Thymus (tissue), 11 donors: ENCODE measurements around the gene PLXNA4. TPM values are rescaled to one million over a fixed set of nuclear protein-coding genes. Genes with fewer than 3 reads are reported as not detected.

Experiments
- DNase-seq, 9 donors: peaks; one replicate each; pipeline ENCODE4 v3.0.0-alpha.2; 2013; ENCODE audit warnings: low spot score in 9 of 9, low read depth in 6 of 9, missing footprints in 1 of 9
- H3K27ac ChIP-seq, 2 donors: one replicate each; pipeline ENCODE4 v1.5.1; 2013; ENCODE audit warnings: control low read depth in 1 of 2, low read depth in 1 of 2, low read length in 1 of 2, mild to moderate bottlenecking in 1 of 2, moderate library complexity in 1 of 2
- H3K27me3 ChIP-seq, 2 donors: one replicate each; pipeline ENCODE4 v1.5.1; 2013; ENCODE audit warnings: low read length in 1 of 2; ENCODE audit not compliant: control insufficient read depth in 2 of 2, insufficient read depth in 1 of 2
- H3K36me3 ChIP-seq, 2 donors: one replicate each; pipeline ENCODE4 v1.5.1; 2013; ENCODE audit warnings: low read length in 1 of 2, mild to moderate bottlenecking in 1 of 2, moderate library complexity in 1 of 2; ENCODE audit not compliant: control insufficient read depth in 2 of 2, insufficient read depth in 2 of 2
- H3K4me1 ChIP-seq, 2 donors: one replicate each; pipeline ENCODE4 v1.5.1; 2013; ENCODE audit warnings: low read length in 2 of 2; ENCODE audit not compliant: control insufficient read depth in 2 of 2, insufficient read depth in 2 of 2
- H3K4me3 ChIP-seq, 2 donors: one replicate each; pipeline ENCODE4 v1.5.1; 2013; ENCODE audit warnings: low read length in 2 of 2, control low read depth in 1 of 2, mild to moderate bottlenecking in 1 of 2
- H3K9me3 ChIP-seq, 2 donors: one replicate each; pipeline ENCODE4 v1.5.1; 2013; ENCODE audit warnings: low read length in 1 of 2, mild to moderate bottlenecking in 1 of 2; ENCODE audit not compliant: control insufficient read depth in 2 of 2, insufficient read depth in 1 of 2
- WGBS: extraction: QIAGEN DNeasy Blood & Tissue Kit; methylation state at CpG from one replicate; pipeline ENCODE4 v1.1.7; 2013; 5-methylcytosine and 5-hydroxymethylcytosine counted together
- polyA plus RNA-seq: library from polyadenylated mRNA; stranded (reverse); fragments of 200-250 nt; gene quantifications from one replicate; pipeline ENCODE4 v1.2.3, GENCODE V29; 2013
- total RNA-seq: library from RNA; stranded (reverse); fragments of 120-200 nt; gene quantifications from one replicate; pipeline ENCODE4 v1.2.4, GENCODE V29; 2013
- donor health status: healthy.

PLXNA4 gene
- total and polyA plus RNA-seq, 2 donors, result 0.21 to 0.66 TPM

DNA sequence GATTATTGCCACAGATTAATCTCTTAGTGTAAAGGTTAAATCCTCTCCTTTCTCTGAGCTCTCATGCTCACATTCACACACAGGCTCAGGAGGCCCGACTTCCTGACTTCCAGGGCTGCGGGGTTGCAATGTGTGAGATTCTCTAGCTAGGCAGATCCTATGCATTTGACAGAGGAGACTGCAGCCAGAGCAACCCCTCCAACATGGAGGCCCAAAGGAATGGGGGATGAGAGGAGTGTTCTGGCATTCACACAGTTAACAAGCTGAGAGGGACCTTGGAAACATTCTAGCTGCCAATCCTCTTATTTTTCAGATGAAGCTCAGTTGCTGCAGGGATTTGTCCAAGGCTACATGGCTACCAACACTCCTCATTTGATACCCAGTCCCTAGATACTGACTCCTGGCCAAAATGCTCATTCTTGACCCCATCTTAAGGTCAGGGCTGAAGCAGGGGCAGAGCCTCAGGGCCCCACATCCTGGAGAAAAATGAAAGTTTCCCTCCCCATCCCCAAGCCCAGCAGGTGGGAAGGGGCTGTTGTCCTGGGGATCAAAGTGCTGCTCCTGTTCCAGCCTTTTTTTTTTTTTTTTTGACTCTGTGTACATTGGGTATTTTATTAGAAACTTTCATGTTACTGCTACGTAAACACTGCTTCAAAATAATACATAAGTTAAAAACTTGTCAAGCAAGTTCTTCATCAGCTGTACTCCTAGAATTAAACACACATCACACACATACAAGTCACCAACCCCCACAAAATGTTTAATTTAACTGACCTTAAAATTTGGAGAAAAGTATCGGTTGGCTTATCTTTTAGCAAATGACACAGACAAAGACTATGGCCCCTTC lies 325.6 kb downstream of the PLXNA4 start:
- DNase-seq, result no peak
- Histone ChIP-seq H3K27ac (no peak overlapping the region), H3K36me3 (no peaks in the 10 kb centered on the region), H3K4me1 (no peaks in the 10 kb centered on the region), H3K9me3 (no peaks in the 10 kb centered on the region), H3K27me3 (peaks cover 0 to 8% of the 10 kb centered on the region in 2 donors), H3K4me3 (no peak overlapping the region)
- WGBS, result 59% methylated on average over 4 of the region's 4 CpGs

DNA sequence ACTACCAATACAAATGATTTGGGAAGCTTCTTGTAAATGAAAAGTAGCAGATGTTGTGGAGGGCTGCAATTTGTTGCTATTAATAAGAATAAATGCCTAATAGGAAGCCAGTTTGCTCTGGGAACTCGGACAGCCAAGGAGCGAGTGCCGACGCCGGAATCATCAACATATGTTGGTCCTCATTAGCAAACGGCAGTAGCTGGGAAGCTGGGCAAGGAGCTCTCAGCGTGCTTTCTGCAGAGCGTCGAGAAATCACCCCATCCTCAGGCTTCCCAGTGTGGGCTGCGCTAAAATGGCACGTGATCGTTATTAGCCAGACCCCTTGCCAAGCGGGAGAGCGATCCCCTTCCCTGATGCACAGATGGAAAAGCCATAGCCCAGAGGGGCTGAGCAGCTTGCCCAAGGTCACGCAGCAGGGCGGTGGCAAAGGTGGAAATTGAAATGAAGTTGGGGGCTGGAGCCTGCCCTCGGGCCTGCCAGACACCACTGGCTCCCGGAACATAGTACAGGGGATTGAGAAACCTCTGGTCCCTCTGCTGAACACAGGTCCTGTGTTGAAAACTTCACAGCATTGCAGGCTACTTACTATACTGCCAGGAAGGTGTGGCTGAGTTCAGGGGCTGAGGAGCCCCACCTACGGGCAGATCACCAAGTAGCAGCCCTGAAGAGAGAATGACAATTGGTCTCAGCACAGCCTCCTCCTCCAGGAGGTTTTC lies 326.9 kb downstream of the PLXNA4 start:
- no peak overlapping the region for H3K4me3 ChIP-seq
- peaks cover 0 to 1% of the 10 kb centered on the region in 2 donors for H3K9me3 ChIP-seq
- H3K27ac ChIP-seq, result no peak overlapping the region
- WGBS, result 79% methylated on average over 19 of the region's 19 CpGs
- H3K36me3 ChIP-seq, result no peaks in the 10 kb centered on the region
- DNase-seq, result no peak
- peaks cover 0 to 8% of the 10 kb centered on the region in 2 donors for H3K27me3 ChIP-seq
- H3K4me1 ChIP-seq, result no peaks in the 10 kb centered on the region

GRCh38 chr7:132248841-132249240 lies 327.4 kb downstream of the PLXNA4 start:
- no peak for DNase-seq
- Histone ChIP-seq H3K9me3 (peaks cover 0 to 1% of the 10 kb centered on the region in 2 donors), H3K4me1 (no peaks in the 10 kb centered on the region), H3K27me3 (peaks cover 0 to 8% of the 10 kb centered on the region in 2 donors), H3K36me3 (no peaks in the 10 kb centered on the region), H3K4me3 (no peak overlapping the region), H3K27ac (no peak overlapping the region)
- 94% methylated on average over 2 of the region's 2 CpGs for WGBS

DNA sequence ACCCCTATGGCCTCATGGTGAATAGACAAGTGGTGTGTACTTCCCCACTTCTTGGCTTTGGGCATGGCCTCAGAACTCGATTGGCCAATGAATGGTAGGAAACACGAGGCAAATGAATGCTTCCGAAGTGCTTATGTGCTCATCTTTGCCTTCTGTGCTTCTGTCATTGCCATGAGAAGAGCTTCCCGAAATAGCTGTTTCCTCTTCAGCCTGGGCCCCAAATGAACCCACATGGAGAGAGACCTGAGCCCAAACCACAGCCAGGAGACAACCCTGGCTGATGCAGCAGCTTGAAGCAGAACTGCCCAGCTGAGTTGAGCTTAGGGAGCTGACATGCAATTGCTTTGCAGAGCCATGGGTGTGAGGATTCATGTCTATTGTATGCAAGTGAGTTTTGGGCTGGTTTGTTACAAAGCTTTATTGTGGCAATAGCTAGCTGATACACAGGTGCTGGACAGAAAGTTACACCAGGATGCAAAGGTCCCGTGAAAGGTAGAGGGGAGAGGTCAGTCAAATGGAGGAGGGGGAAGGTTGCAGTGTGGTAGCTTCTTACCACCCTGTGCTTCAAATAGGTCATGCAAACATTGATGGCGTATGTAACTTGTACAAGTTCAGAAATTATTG lies 328.2 kb downstream of the PLXNA4 start:
- peaks cover 0 to 8% of the 10 kb centered on the region in 2 donors for H3K27me3 ChIP-seq
- no peaks in the 10 kb centered on the region for H3K36me3 ChIP-seq
- no peaks in the 10 kb centered on the region for H3K4me1 ChIP-seq
- H3K9me3 ChIP-seq, result peaks cover 0 to 1% of the 10 kb centered on the region in 2 donors
- H3K27ac ChIP-seq, result no peak overlapping the region
- no peak for DNase-seq
- WGBS, result 88% methylated on average over 6 of the region's 6 CpGs
- H3K4me3 ChIP-seq, result no peak overlapping the region

DNA sequence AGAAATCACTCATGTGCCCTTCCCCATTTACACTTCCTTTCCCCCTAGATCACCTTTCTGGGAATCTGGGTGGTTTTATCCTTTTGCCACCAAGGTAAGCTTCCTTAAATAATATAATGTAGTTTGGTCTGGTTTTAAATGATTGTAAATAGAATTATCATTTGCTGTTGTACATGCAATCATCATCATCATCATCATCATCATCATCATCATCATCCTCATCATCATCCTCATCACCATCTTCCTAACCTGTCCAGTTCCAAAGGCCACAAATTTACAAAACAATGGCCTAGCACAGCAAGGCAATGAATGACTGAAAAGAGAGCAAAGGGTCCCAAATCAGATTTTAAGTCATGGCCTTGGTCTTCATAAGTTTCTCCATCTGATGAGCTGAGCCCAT lies 329.7 kb downstream of the PLXNA4 start:
- Histone ChIP-seq H3K36me3 (no peaks in the 10 kb centered on the region), H3K9me3 (peaks cover 0 to 1% of the 10 kb centered on the region in 2 donors), H3K27ac (no peak overlapping the region), H3K27me3 (peaks cover 0 to 8% of the 10 kb centered on the region in 2 donors), H3K4me1 (no peaks in the 10 kb centered on the region), H3K4me3 (no peak overlapping the region)
- DNase-seq, result no peak

DNA sequence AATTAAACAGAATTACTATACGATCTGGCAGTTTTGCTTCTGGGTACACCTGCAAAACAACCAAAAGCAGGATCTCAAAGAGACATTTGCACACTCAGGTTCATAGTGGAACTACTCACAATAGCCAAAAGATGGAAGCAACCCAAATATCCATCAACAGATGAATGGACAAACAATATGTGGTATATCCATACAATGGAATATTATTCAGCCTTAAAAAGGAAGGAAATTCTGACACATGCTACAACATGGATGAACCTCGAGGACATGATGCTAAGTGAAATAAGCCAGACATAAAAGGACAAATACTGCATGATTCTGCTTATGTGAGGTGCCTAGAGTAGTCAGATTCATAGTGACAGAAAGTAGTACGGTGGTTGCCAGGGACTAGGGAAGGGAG lies 330.7 kb downstream of the PLXNA4 start:
- 85% methylated on average over 3 of the region's 3 CpGs for WGBS
- Histone ChIP-seq H3K27ac (no peak overlapping the region), H3K4me1 (no peaks in the 10 kb centered on the region), H3K4me3 (no peak overlapping the region), H3K9me3 (peaks cover 0 to 1% of the 10 kb centered on the region in 2 donors), H3K36me3 (no peaks in the 10 kb centered on the region), H3K27me3 (peaks cover 0 to 4% of the 10 kb centered on the region in 2 donors)
- DNase-seq, result no peak

- H3K27ac ChIP-seq, result no peak overlapping the region
- no peak for DNase-seq
- no peaks in the 10 kb centered on the region for H3K4me1 ChIP-seq
- no peaks in the 10 kb centered on the region for H3K36me3 ChIP-seq
- peaks cover 0 to 1% of the 10 kb centered on the region in 2 donors for H3K9me3 ChIP-seq
- peaks cover 0 to 2% of the 10 kb centered on the region in 2 donors for H3K27me3 ChIP-seq
- H3K4me3 ChIP-seq, result no peak overlapping the region
- WGBS, result 88% methylated on average over 5 of the region's 5 CpGs
Measured at GRCh38 chr7:132244903-132245480, 331.3 kb downstream of the PLXNA4 start.

GRCh38 chr7:132243463-132243862 lies 332.8 kb downstream of the PLXNA4 start:
- peaks cover 0 to 1% of the 10 kb centered on the region in 2 donors for H3K9me3 ChIP-seq
- WGBS, result 95% methylated on average over 3 of the region's 3 CpGs
- H3K4me1 ChIP-seq, result no peaks in the 10 kb centered on the region
- no peaks in the 10 kb centered on the region for H3K36me3 ChIP-seq
- no peaks in the 10 kb centered on the region for H3K27me3 ChIP-seq
- no peak overlapping the region for H3K4me3 ChIP-seq
- no peak for DNase-seq
- H3K27ac ChIP-seq, result no peak overlapping the region
